ENCODE data around the gene GRAMD1B.

DNA sequence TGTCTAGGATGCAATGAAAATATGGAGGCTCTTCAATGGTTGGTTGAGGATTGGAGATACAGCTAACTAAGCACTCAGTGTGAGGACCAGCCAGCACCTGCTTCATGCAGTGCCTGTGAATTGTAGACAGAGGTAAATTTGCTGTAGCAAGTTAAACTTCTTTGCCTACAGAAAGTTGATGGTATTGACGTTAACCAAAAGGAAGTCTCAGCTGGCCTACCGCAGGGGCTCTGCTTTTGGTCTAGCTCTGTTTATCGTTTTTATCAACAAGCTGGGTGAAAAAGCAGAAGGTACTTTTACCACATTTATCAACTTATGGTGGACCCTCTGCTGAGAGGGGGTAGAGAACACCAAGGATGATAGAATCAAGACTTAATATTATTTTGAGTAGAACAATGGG, 51.6 kb downstream of the GRAMD1B start:
- TF ChIP-seq, protein P1, sequence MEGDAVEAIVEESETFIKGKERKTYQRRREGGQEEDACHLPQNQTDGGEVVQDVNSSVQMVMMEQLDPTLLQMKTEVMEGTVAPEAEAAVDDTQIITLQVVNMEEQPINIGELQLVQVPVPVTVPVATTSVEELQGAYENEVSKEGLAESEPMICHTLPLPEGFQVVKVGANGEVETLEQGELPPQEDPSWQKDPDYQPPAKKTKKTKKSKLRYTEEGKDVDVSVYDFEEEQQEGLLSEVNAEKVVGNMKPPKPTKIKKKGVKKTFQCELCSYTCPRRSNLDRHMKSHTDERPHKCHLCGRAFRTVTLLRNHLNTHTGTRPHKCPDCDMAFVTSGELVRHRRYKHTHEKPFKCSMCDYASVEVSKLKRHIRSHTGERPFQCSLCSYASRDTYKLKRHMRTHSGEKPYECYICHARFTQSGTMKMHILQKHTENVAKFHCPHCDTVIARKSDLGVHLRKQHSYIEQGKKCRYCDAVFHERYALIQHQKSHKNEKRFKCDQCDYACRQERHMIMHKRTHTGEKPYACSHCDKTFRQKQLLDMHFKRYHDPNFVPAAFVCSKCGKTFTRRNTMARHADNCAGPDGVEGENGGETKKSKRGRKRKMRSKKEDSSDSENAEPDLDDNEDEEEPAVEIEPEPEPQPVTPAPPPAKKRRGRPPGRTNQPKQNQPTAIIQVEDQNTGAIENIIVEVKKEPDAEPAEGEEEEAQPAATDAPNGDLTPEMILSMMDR (conservative IDR thresholded peaks at IDR 0.05), result no peak
- no peak for TF ChIP-seq EZH2 (IDR thresholded peaks at IDR 0.05; ENCODE audit: low read depth)
